Measurements from ENCODE around the gene FHOD3. TPM values are rescaled to one million over a fixed set of nuclear protein-coding genes. Genes with fewer than 3 reads are reported as not detected.

FHOD3 gene
- total RNA-seq, 1 experiment from 2014 or later, result 2.9 TPM

- DNase-seq, result no peak
- Mint-ChIP-seq H3K4me1 (ENCODE audit: low read depth, unreplicated experiment) (peaks cover 1% of the 10 kb centered on the region), H3K27ac (ENCODE audit: unreplicated experiment) (no peak overlapping the region), H3K27me3 (ENCODE audit: unreplicated experiment) (peaks cover 55% of the 10 kb centered on the region), H3K36me3 (ENCODE audit: insufficient read depth, unreplicated experiment) (peaks cover 5% of the 10 kb centered on the region), H3K4me3 (ENCODE audit: low read depth, unreplicated experiment) (no peak overlapping the region), H3K9me3 (ENCODE audit: low read depth, unreplicated experiment) (peaks cover 3% of the 10 kb centered on the region)
- no peak for TF ChIP-seq CTCF (IDR thresholded peaks at IDR 0.05; ENCODE audit: unreplicated experiment)
- CTCF ChIA-PET, result interaction anchor here (0.6 kb wide), 1 partner anchor 117 kb away, joined by 6 read pairs; no protein-coding TSS in a partner anchor
- intact Hi-C loops (cut with micrococcal nuclease; ENCODE audit: unreplicated experiment), result no loop called here
- no TSS peak for BruUV-seq (replicated peaks)
These were observed 69.7 kb downstream of the FHOD3 start for GRCh38 chr18:36366994-36367839.

- TF ChIP-seq CTCF (IDR thresholded peaks at IDR 0.05; ENCODE audit: unreplicated experiment), result no peak
- CTCF ChIA-PET, result no interaction called here
- no peak for DNase-seq
- BruUV-seq (replicated peaks), result no TSS peak
- Mint-ChIP-seq H3K27me3 (ENCODE audit: unreplicated experiment) (peaks cover 38% of the 10 kb centered on the region), H3K4me1 (ENCODE audit: low read depth, unreplicated experiment) (peaks cover 18% of the 10 kb centered on the region), H3K36me3 (ENCODE audit: insufficient read depth, unreplicated experiment) (peaks cover 5% of the 10 kb centered on the region), H3K4me3 (ENCODE audit: low read depth, unreplicated experiment) (no peak overlapping the region), H3K9me3 (ENCODE audit: low read depth, unreplicated experiment) (peaks cover 3% of the 10 kb centered on the region), H3K27ac (ENCODE audit: unreplicated experiment) (no peak overlapping the region)
- intact Hi-C loops (cut with micrococcal nuclease; ENCODE audit: unreplicated experiment), result no loop called here
These were observed 71.4 kb downstream of the FHOD3 start for GRCh38 chr18:36368889-36369288.

- Mint-ChIP-seq H3K36me3 (ENCODE audit: insufficient read depth, unreplicated experiment) (no peaks in the 10 kb centered on the region), H3K4me3 (ENCODE audit: low read depth, unreplicated experiment) (no peak overlapping the region), H3K27me3 (ENCODE audit: unreplicated experiment) (peaks cover 32% of the 10 kb centered on the region), H3K4me1 (ENCODE audit: low read depth, unreplicated experiment) (peaks cover 19% of the 10 kb centered on the region), H3K9me3 (ENCODE audit: low read depth, unreplicated experiment) (peaks cover 3% of the 10 kb centered on the region), H3K27ac (ENCODE audit: unreplicated experiment) (no peak overlapping the region)
- CTCF ChIA-PET, result interaction anchor here (1.2 kb wide), 1 partner anchor 64 kb away, joined by 3 read pairs; no protein-coding TSS in a partner anchor
- peak; percentile 67 for DNase-seq
- no TSS peak for BruUV-seq (replicated peaks)
- peak; percentile 38 for TF ChIP-seq CTCF (IDR thresholded peaks at IDR 0.05; ENCODE audit: unreplicated experiment)
- intact Hi-C loops (cut with micrococcal nuclease; ENCODE audit: unreplicated experiment), result loop anchor here (2.0 kb wide), 1 partner anchor 76 kb away; the partner anchor contains the start of gene FHOD3
These were observed 75.4 kb downstream of the FHOD3 start for GRCh38 chr18:36372903-36373311.

- BruUV-seq (replicated peaks), result no TSS peak
- H3K4me1 Mint-ChIP-seq (ENCODE audit: low read depth, unreplicated experiment), result peaks cover 19% of the 10 kb centered on the region
- no peak overlapping the region for H3K4me3 Mint-ChIP-seq (ENCODE audit: low read depth, unreplicated experiment)
- no peak for DNase-seq
- CTCF ChIA-PET, result interaction anchor here (1.2 kb wide), 1 partner anchor 65 kb away, joined by 3 read pairs; no protein-coding TSS in a partner anchor
- H3K9me3 Mint-ChIP-seq (ENCODE audit: low read depth, unreplicated experiment), result peaks cover 3% of the 10 kb centered on the region
- peaks cover 37% of the 10 kb centered on the region for H3K27me3 Mint-ChIP-seq (ENCODE audit: unreplicated experiment)
- intact Hi-C loops (cut with micrococcal nuclease; ENCODE audit: unreplicated experiment), result no loop called here
- TF ChIP-seq CTCF (IDR thresholded peaks at IDR 0.05; ENCODE audit: unreplicated experiment), result no peak
- no peak overlapping the region for H3K27ac Mint-ChIP-seq (ENCODE audit: unreplicated experiment)
- H3K36me3 Mint-ChIP-seq (ENCODE audit: insufficient read depth, unreplicated experiment), result no peaks in the 10 kb centered on the region
These were observed 76.7 kb downstream of the FHOD3 start for GRCh38 chr18:36374262-36374661.
